GM20431 (cell line): ENCODE data around the gene SCYGR8.
"Not testable (repeated sequence)": the region's sequence is repeated elsewhere in the genome, so short reads cannot be mapped to it uniquely, and the experiment has no call there.

ENCODE experiments used
- in situ Hi-C: fragments of 300-500 bp; cut with MseI, MboI; formaldehyde crosslinking; loops from one replicate; pipeline ENCODE4 v1.15.0; 2020; ENCODE audit warnings: low sequenced_read_pairs; ENCODE audit not compliant: unreplicated experiment

SCYGR8 gene

GRCh38 chr2:227745594-227745993, at the start of gene SCYGR8:
SCYGR8 (plus strand) TSS chr2:227745894; CDS start chr2:227745894, 0 bp downstream.
- in situ Hi-C loops = no loop called here

- in situ Hi-C loops = no loop called here
Measured at GRCh38 chr2:227696990-227697679, 48.6 kb upstream of the SCYGR8 start.

GRCh38 chr2:227701556-227701955, 44.1 kb upstream of the SCYGR8 start:
- in situ Hi-C loops = no loop called here

- in situ Hi-C loops = no loop called here
Measured at GRCh38 chr2:227703280-227703732, 42.4 kb upstream of the SCYGR8 start.

- in situ Hi-C loops = no loop called here
Measured at GRCh38 chr2:227703961-227704360, 41.7 kb upstream of the SCYGR8 start.

GRCh38 chr2:227706859-227707258, 38.8 kb upstream of the SCYGR8 start:
- in situ Hi-C loops = no loop called here

GRCh38 chr2:227707390-227707789, 38.3 kb upstream of the SCYGR8 start:
- in situ Hi-C loops = no loop called here

- in situ Hi-C loops = no loop called here
Measured at GRCh38 chr2:227710986-227711385, 34.7 kb upstream of the SCYGR8 start.

- in situ Hi-C loops = no loop called here
Measured at GRCh38 chr2:227713291-227713690, 32.4 kb upstream of the SCYGR8 start.

GRCh38 chr2:227716501-227716900, 29.2 kb upstream of the SCYGR8 start:
- in situ Hi-C loops = no loop called here

GRCh38 chr2:227717687-227718567, 27.8 kb upstream of the SCYGR8 start, which contains the start of gene SLC19A3:
SLC19A3 (minus strand) TSS chr2:227718028; CDS start chr2:227702318, 15,710 bp downstream.
- in situ Hi-C loops = no loop called here

- in situ Hi-C loops = no loop called here
Measured at GRCh38 chr2:227719641-227720040, 26.1 kb upstream of the SCYGR8 start.

- in situ Hi-C loops = no loop called here
Measured at GRCh38 chr2:227720680-227721079, 25.0 kb upstream of the SCYGR8 start.

- in situ Hi-C loops = not testable (repeated sequence)
Measured at GRCh38 chr2:227722821-227723220, 22.9 kb upstream of the SCYGR8 start.

GRCh38 chr2:227724394-227725039, 21.2 kb upstream of the SCYGR8 start, which contains the start of gene SCYGR6:
SCYGR6 (minus strand) TSS chr2:227724757; CDS start chr2:227724757, 0 bp downstream.
- in situ Hi-C loops = no loop called here

GRCh38 chr2:227728035-227728434, 17.7 kb upstream of the SCYGR8 start, which contains the start of gene SCYGR7:
SCYGR7 (plus strand) TSS chr2:227728335; CDS start chr2:227728335, 0 bp downstream.
- in situ Hi-C loops = no loop called here

- in situ Hi-C loops = no loop called here
Measured at GRCh38 chr2:227739351-227739750, 6.3 kb upstream of the SCYGR8 start.

GRCh38 chr2:227740705-227741104, 5.0 kb upstream of the SCYGR8 start:
- in situ Hi-C loops = not testable (repeated sequence)

GRCh38 chr2:227748079-227748478, 2.4 kb downstream of the SCYGR8 start:
- in situ Hi-C loops = no loop called here

GRCh38 chr2:227756261-227756660, 10.6 kb downstream of the SCYGR8 start:
- in situ Hi-C loops = loop anchor here (25.0 kb wide), 2 partner anchors 344 to 619 kb away; no protein-coding TSS in a partner anchor
